HEK293T (cell line): ENCODE measurements around the gene OVOL3.

ENCODE experiments used
- CTCF ChIA-PET: fragments of 350-600 bp; formaldehyde crosslinking; extraction: SDS; loops from one replicate; lab custom pipeline; 2021; ENCODE audit warnings: antibody characterized with exemption, inconsistent platforms; lab: Yijun Ruan, JAX
- POLR2A ChIA-PET: fragments of 350-600 bp; formaldehyde crosslinking; extraction: SDS; loops from one replicate; lab custom pipeline; 2020; ENCODE audit warnings: antibody characterized with exemption, inconsistent platforms; lab: Yijun Ruan, JAX
- DNase-seq: peaks from one replicate; pipeline ENCODE4 v3.0.0; 2012; ENCODE audit warnings: mixed read lengths; ENCODE audit errors: extremely low spot score
- ARNT ChIP-seq: fragments of 450-650 bp; IDR thresholded peaks from 2 replicates; pipeline ENCODE4 v1.6.1; 2017; ENCODE audit warnings: mild to moderate bottlenecking
- BHLHE40 ChIP-seq: fragments of 450-650 bp; IDR thresholded peaks from 2 replicates; pipeline ENCODE4 v1.6.1; 2016; ENCODE audit warnings: mild to moderate bottlenecking, moderate library complexity, borderline replicate concordance
- CTBP1 ChIP-seq: fragments of 450-650 bp; IDR thresholded peaks from 2 replicates; pipeline ENCODE4 v1.6.1; 2016; ENCODE audit warnings: borderline replicate concordance
- ELF4 ChIP-seq: fragments of 450-650 bp; IDR thresholded peaks from 2 replicates; pipeline ENCODE4 v1.6.1; 2017; ENCODE audit warnings: antibody characterized with exemption
- FOXA1 ChIP-seq: fragments of 450-650 bp; IDR thresholded peaks from 2 replicates; pipeline ENCODE4 v1.6.1; 2016; ENCODE audit warnings: mild to moderate bottlenecking
- FOXK2 ChIP-seq: fragments of 450-650 bp; IDR thresholded peaks from 2 replicates; pipeline ENCODE4 v1.6.1; 2016; ENCODE audit warnings: mild to moderate bottlenecking
- FOXM1 ChIP-seq: fragments of 450-650 bp; IDR thresholded peaks from 2 replicates; pipeline ENCODE4 v1.6.1; 2017; ENCODE audit warnings: mild to moderate bottlenecking, borderline replicate concordance
- HDGF ChIP-seq: fragments of 450-650 bp; IDR thresholded peaks from 2 replicates; pipeline ENCODE4 v1.6.1; 2017; ENCODE audit warnings: antibody characterized with exemption, borderline replicate concordance
- L3MBTL2 ChIP-seq: fragments of 450-650 bp; conservative IDR thresholded peaks from 2 replicates; pipeline ENCODE4 v1.6.1; 2016; ENCODE audit warnings: mild to moderate bottlenecking
- LEF1 ChIP-seq: fragments of 450-650 bp; IDR thresholded peaks from 2 replicates; pipeline ENCODE4 v1.6.1; 2017; ENCODE audit warnings: mild to moderate bottlenecking, borderline replicate concordance
- NFRKB ChIP-seq: fragments of 450-650 bp; IDR thresholded peaks from 2 replicates; pipeline ENCODE4 v1.6.1; 2016; ENCODE audit warnings: mild to moderate bottlenecking, moderate library complexity
- SP1 ChIP-seq: fragments of 450-650 bp; IDR thresholded peaks from 2 replicates; pipeline ENCODE4 v1.6.1; 2017
- SUZ12 ChIP-seq: fragments of 450-650 bp; IDR thresholded peaks from 2 replicates; pipeline ENCODE4 v1.6.1; 2016; ENCODE audit warnings: mild to moderate bottlenecking
- TARDBP ChIP-seq: fragments of 450-650 bp; IDR thresholded peaks from 2 replicates; pipeline ENCODE4 v1.6.1; 2016
- ZNF384 ChIP-seq: fragments of 450-650 bp; IDR thresholded peaks from 2 replicates; pipeline ENCODE4 v1.6.1; 2016
- TF ChIP-seq, protein P1 (sequence below): fragments of 450-650 bp; IDR thresholded peaks from 2 replicates; pipeline ENCODE4 v1.6.1; 2016

Gene OVOL3

DNA sequence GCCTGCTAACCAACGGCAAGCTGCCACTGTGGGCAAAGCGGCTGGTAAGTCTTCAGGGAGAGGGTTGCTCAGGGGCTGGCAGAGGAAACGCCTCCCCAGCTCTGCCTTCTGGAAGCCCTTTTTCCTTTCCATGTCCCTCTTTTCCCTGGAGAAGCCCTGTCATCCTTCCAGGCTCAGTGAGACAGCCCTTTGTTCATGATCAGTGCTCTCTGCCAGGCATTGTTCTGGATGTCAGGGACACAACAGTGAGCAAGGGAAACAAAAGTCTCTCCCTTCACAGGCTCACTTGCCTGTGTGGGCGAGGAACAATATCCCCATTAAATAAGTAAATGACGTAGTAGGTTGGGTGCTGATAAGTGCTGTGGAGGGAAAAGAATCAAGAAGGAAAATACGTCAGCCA, 13.9 kb upstream of the OVOL3 start:
- no peak for DNase-seq
- ChIA-PET CTCF (no interaction called here), POLR2A (no interaction called here)
- TF ChIP-seq ELF4 = no peak
- TF ChIP-seq L3MBTL2 = no peak
- no peak for TF ChIP-seq HDGF
- no peak for TF ChIP-seq ARNT
- TF ChIP-seq TARDBP = no peak
- TF ChIP-seq CTBP1 = no peak
- no peak for TF ChIP-seq FOXK2
- TF ChIP-seq SUZ12 = no peak
- no peak for TF ChIP-seq LEF1
- TF ChIP-seq BHLHE40 = no peak
- TF ChIP-seq FOXA1 = no peak
- no peak for TF ChIP-seq FOXM1
- TF ChIP-seq, protein P1, sequence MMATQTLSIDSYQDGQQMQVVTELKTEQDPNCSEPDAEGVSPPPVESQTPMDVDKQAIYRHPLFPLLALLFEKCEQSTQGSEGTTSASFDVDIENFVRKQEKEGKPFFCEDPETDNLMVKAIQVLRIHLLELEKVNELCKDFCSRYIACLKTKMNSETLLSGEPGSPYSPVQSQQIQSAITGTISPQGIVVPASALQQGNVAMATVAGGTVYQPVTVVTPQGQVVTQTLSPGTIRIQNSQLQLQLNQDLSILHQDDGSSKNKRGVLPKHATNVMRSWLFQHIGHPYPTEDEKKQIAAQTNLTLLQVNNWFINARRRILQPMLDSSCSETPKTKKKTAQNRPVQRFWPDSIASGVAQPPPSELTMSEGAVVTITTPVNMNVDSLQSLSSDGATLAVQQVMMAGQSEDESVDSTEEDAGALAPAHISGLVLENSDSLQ = no peak
- no peak for TF ChIP-seq NFRKB
- TF ChIP-seq ZNF384 = no peak
- TF ChIP-seq SP1 = no peak

DNA sequence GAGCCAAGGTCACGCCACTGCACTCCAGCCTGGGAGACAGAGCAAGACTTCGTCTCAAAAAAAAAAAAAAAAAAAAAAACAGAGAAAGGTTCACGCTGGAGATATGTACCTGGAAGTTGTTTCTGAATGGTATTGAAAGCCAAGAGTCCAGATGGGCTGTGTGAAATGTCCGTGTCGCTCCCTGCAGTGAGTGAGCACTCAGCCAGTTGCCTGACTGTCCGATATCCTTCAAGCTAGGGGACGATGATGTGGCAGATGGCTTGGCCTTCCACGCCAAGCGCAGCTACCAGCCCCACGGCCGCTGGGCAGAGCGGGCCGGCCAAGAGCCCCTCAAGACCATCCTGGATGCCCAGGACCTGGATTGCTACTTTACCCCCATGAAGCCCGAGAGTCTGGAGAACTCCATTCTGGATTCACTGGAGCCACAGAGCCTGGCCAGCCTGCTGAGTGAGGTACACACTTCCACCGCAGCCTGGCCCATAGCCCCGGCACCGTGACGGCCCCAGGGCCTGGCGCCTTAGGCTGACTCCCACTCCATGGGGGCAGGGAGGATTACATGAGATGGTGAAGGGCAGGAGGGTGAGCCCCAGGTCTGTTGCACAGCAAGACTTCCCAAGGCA, 11.7 kb upstream of the OVOL3 start:
- ChIA-PET POLR2A (no interaction called here), CTCF (no interaction called here)
- DNase-seq = no peak
- TF ChIP-seq FOXA1 (no peak), LEF1 (no peak), CTBP1 (no peak), TARDBP (no peak), SUZ12 (no peak), SP1 (no peak), ZNF384 (no peak), FOXM1 (no peak), FOXK2 (no peak), HDGF (no peak), L3MBTL2 (no peak), ELF4 (no peak), ARNT (no peak), BHLHE40 (no peak), NFRKB (no peak)
- TF ChIP-seq, protein P1 = no peak

DNA sequence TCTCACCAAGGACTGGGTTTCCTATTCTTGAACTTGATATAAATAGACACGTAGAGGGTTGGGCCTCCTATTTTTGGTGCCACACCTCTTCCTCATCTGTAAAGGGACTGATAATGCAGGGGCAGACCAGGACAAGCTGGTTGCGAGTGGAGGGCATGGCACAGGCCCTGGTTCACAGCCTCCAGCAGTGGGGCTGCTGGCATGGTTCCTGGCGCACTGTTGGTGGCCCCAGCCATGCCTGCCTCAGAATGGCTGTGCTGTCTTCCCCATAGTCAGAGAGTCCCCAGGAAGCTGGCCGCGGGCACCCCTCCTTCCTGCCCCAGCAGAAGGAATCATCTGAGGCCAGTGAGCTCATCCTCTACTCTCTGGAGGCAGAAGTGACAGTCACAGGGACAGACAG, 10.5 kb upstream of the OVOL3 start:
- POLR2A ChIA-PET = interaction anchor here (1.2 to 1.5 kb wide), 2 partner anchors 9 to 15 kb away, joined by 3 to 7 read pairs; partner anchors contain the start of gene TBCB
- CTCF ChIA-PET = no interaction called here
- no peak for DNase-seq
- TF ChIP-seq, protein P1 = no peak
- TF ChIP-seq NFRKB (no peak), HDGF (no peak), ZNF384 (no peak), FOXA1 (no peak), FOXK2 (no peak), ELF4 (no peak), LEF1 (no peak), TARDBP (no peak), BHLHE40 (no peak), CTBP1 (no peak), SP1 (no peak), L3MBTL2 (no peak)

DNA sequence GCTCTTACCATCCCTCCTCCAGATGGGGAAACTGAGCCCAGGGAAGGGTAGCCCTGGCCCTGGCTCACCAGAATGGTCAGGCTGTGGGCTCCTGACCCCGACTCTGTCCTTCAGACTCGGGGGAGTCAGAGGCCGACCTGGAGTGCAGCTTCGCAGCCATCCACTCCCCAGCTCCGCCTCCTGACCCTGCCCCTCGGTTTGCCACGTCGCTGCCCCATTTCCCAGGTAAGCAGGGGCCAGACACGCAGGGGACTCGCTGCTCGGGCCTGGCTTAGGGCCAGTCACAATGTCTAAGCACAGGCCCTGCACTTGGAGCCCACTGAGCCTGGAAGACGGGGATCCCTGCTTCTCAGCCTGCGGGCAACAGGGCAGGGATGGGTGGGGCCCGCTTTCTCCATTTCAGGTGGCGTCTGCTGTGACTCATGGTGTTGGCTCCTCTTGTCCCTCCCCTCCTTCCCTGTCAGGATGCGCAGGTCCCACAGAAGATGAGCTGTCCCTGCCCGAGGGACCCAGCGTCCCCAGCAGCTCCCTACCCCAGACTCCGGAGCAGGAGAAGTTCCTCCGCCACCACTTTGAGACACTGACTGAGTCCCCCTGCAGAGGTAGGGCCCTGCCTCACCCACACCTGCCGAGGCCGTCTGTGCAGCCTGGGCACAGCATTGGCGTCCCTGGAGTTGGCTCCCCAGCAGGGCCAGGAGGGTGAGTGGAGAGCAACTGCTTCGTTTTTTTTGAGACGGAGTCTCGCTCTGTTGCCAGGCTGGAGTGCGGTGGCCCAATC, 9.2 kb upstream of the OVOL3 start:
- POLR2A ChIA-PET = interaction anchor here (1.2 to 1.5 kb wide), 2 partner anchors 8 to 14 kb away, joined by 3 to 7 read pairs; partner anchors contain the start of gene TBCB
- CTCF ChIA-PET = no interaction called here
- no peak for TF ChIP-seq L3MBTL2
- DNase-seq = no peak

DNA sequence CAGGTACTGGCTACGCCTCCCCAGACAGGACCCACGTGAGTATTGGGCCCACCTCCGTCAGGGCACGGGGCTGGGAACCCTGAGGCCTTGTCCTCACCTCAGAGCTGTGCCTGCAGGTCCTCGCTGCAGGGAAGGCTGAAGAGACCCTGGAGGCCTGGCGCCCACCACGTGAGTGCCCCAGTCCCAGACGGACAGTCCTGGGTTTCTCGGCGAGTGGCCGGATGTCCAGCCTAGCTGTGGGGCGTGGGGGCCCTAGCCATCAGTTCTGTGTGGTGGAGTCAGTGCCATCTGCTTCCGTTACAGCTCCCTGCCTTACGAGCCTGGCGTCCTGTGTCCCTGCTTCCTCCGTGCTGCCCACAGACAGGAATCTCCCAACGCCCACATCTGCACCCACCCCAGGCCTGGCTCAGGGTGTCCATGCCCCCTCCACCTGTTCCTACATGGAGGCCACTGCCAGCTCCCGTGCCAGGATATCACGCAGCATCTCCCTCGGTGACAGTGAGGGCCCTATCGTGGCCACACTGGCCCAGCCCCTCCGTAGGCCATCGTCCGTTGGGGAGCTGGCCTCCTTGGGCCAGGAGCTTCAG, 7.8 kb upstream of the OVOL3 start:
- no peak for DNase-seq
- ChIA-PET POLR2A (interaction anchor here (1.1 kb wide), 1 partner anchor 12 kb away, joined by 3 read pairs; the partner anchor contains the start of genes POLR2I and TBCB), CTCF (no interaction called here)
- no peak for TF ChIP-seq CTBP1
- TF ChIP-seq SUZ12 = no peak
- no peak for TF ChIP-seq LEF1
- TF ChIP-seq SP1 = no peak
- no peak for TF ChIP-seq HDGF
- TF ChIP-seq FOXA1 = no peak
- TF ChIP-seq, protein P1 = no peak
- no peak for TF ChIP-seq FOXM1
- TF ChIP-seq ARNT = no peak
- no peak for TF ChIP-seq L3MBTL2
- no peak for TF ChIP-seq BHLHE40
- no peak for TF ChIP-seq NFRKB
